Keratinocyte (primary cell): ENCODE data around the gene SCUBE1. TPM values are rescaled to one million over a fixed set of nuclear protein-coding genes. Genes with fewer than 3 reads are reported as not detected.

Experiments
- DNase-seq: peaks from one replicate; pipeline ENCODE4 v3.0.0-alpha.2; 2011; ENCODE audit warnings: low read depth, missing footprints, low spot score
- FAIRE-seq: peaks from 2 replicates; lab custom pipeline; 2011; peaks lifted over from hg19 to GRCh38; lab: Jason Lieb, UNC
- H2AFZ ChIP-seq: 2 replicates; pipeline ENCODE4 v1.6.0; 2012; ENCODE audit warnings: low read length, control low read depth, inconsistent platforms; ENCODE audit not compliant: control insufficient read depth
- H3K27ac ChIP-seq: 2 replicates; pipeline ENCODE4 v1.5.1; 2011; ENCODE audit warnings: low read length; ENCODE audit not compliant: control insufficient read depth, insufficient read depth
- H3K27me3 ChIP-seq: 3 replicates; pipeline ENCODE4 v1.6.0; 2011; ENCODE audit warnings: low read length; ENCODE audit not compliant: control insufficient read depth, insufficient read depth; ENCODE audit errors: extremely low read depth
- H3K36me3 ChIP-seq, 2 experiments: 2 replicates in 1 of 2; 3 replicates in 1 of 2; pipeline ENCODE4 v1.5.1; 2011; ENCODE audit warnings: low read length in 2 of 2, mild to moderate bottlenecking in 1 of 2; ENCODE audit not compliant: control insufficient read depth in 2 of 2, insufficient read depth in 2 of 2; ENCODE audit errors: extremely low read depth in 1 of 2
- H3K4me1 ChIP-seq: 3 replicates; pipeline ENCODE4 v1.5.1; 2011; ENCODE audit warnings: low read length; ENCODE audit not compliant: control insufficient read depth, insufficient read depth; ENCODE audit errors: extremely low read depth
- H3K4me2 ChIP-seq: 3 replicates; pipeline ENCODE4 v1.6.0; 2011; ENCODE audit warnings: low read depth, low read length; ENCODE audit not compliant: control insufficient read depth, insufficient read depth; ENCODE audit errors: extremely low read depth
- H3K4me3 ChIP-seq, 3 experiments: fragments of 200-600 bp in 1 of 3; sonication (generic) in 1 of 3; 2 replicates in 2 of 3; 3 replicates in 1 of 3; pipeline ENCODE4 v1.5.1; 2011 to 2016; ENCODE audit warnings: low read length in 3 of 3, mild to moderate bottlenecking in 3 of 3, control low read depth in 2 of 3, inconsistent platforms in 1 of 3, low read depth in 1 of 3, mixed read lengths in 1 of 3, mixed run types in 1 of 3, moderate library complexity in 1 of 3; ENCODE audit not compliant: control insufficient read depth in 2 of 3, insufficient read depth in 2 of 3; ENCODE audit errors: extremely low read depth in 1 of 3
- H3K79me2 ChIP-seq: 2 replicates; pipeline ENCODE4 v1.6.0; 2012; ENCODE audit warnings: low read length; ENCODE audit not compliant: control insufficient read depth, insufficient read depth
- H3K9ac ChIP-seq: 3 replicates; pipeline ENCODE4 v1.6.0; 2011; ENCODE audit warnings: low read length; ENCODE audit not compliant: control insufficient read depth, insufficient read depth; ENCODE audit errors: extremely low read depth
- H3K9me1 ChIP-seq: 3 replicates; pipeline ENCODE4 v1.6.0; 2011; ENCODE audit warnings: low read length; ENCODE audit not compliant: control insufficient read depth, insufficient read depth; ENCODE audit errors: extremely low read depth
- H3K9me3 ChIP-seq: 2 replicates; pipeline ENCODE4 v1.5.1; 2012; ENCODE audit warnings: low read depth, low read length; ENCODE audit not compliant: control insufficient read depth
- H4K20me1 ChIP-seq: 3 replicates; pipeline ENCODE4 v1.6.0; 2011; ENCODE audit warnings: low read length; ENCODE audit not compliant: control insufficient read depth, insufficient read depth; ENCODE audit errors: extremely low read depth
- EZH2 ChIP-seq: IDR thresholded peaks from one replicate; pipeline ENCODE4 v1.6.1; 2012; ENCODE audit warnings: inconsistent platforms, mild to moderate bottlenecking, low read length, moderate library complexity
- dilution Hi-C: fragments of 300-500 bp; cut with MboI; formaldehyde crosslinking; loops from one replicate; pipeline ENCODE4 v1.7.0; 2020; ENCODE audit warnings: low sequenced_read_pairs; ENCODE audit not compliant: extremely low pct_ligation_motif_present
- polyA plus RNA-seq, 5 experiments: library from polyadenylated mRNA; depleted of rRNA in 3 of 5; stranded (reverse) in 3 of 5; stranded (forward) in 1 of 5; unstranded in 1 of 5; fragments of >200 nt; gene quantifications; 1 replicate in 1 of 5; 2 replicates in 3 of 5; 3 replicates in 1 of 5; pipeline versions ENCODE4 v1.2.1 to v1.2.3, GENCODE V29; 2011 to 2012; ENCODE audit warnings: missing spikeins in 2 of 5, low read depth in 1 of 5, low replicate concordance in 1 of 5
- TF ChIP-seq, protein P1 (sequence below), 3 experiments: IDR thresholded peaks in 1 of 3; conservative IDR thresholded peaks in 1 of 3; optimal IDR thresholded peaks in 1 of 3; 2 replicates in 2 of 3; 3 replicates in 1 of 3; pipeline versions ENCODE3 to v1.5.1; 2011; ENCODE audit warnings: low read length in 3 of 3, mild to moderate bottlenecking in 3 of 3, moderate library complexity in 2 of 3, control low read depth in 1 of 3, inconsistent platforms in 1 of 3; ENCODE audit not compliant: insufficient read depth in 2 of 3; ENCODE audit errors: extremely low read depth in 1 of 3

The SCUBE1 gene
- polyA plus RNA-seq, 1 donor (not counting 4 experiments of a cell fraction or from before 2014, with no cell fraction given), result not detected

DNA sequence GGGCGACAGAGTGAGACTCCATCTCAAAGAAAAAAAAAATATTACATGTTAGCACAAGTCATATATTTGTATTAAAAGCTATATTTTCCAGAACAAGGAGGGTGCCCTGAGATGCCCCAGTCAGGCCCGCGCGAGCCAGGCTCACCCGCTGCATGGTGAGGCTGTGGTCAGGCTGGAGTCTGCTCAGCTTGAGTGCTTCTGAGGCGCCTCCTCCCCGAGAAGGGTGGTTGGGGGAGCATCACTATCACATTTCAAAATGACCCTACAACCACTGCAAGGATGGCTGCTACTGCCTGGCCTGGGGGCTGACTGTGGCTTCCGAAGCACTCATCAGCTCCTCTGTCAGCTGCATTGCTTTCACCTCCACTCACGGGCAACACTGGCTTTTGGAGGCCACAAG is 77.1 kb downstream of the SCUBE1 start:
- Histone ChIP-seq H3K27ac (no peak overlapping the region), H3K9me1 (no peaks in the 10 kb centered on the region), H3K27me3 (peaks cover 51% of the 10 kb centered on the region), H3K4me2 (no peak overlapping the region), H3K9me3 (no peaks in the 10 kb centered on the region), H3K36me3 (no peaks in the 10 kb centered on the region), H3K79me2 (no peaks in the 10 kb centered on the region), H3K9ac (no peak overlapping the region), H4K20me1 (no peaks in the 10 kb centered on the region), H3K4me1 (peaks cover 9% of the 10 kb centered on the region), H2AFZ (no peak overlapping the region), H3K4me3 (no peak overlapping the region)
- DNase-seq (no peak), FAIRE-seq (no peak)
- TF ChIP-seq EZH2, result no peak
- TF ChIP-seq, protein P1, sequence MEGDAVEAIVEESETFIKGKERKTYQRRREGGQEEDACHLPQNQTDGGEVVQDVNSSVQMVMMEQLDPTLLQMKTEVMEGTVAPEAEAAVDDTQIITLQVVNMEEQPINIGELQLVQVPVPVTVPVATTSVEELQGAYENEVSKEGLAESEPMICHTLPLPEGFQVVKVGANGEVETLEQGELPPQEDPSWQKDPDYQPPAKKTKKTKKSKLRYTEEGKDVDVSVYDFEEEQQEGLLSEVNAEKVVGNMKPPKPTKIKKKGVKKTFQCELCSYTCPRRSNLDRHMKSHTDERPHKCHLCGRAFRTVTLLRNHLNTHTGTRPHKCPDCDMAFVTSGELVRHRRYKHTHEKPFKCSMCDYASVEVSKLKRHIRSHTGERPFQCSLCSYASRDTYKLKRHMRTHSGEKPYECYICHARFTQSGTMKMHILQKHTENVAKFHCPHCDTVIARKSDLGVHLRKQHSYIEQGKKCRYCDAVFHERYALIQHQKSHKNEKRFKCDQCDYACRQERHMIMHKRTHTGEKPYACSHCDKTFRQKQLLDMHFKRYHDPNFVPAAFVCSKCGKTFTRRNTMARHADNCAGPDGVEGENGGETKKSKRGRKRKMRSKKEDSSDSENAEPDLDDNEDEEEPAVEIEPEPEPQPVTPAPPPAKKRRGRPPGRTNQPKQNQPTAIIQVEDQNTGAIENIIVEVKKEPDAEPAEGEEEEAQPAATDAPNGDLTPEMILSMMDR (optimal IDR thresholded peaks at IDR 0.05 in 1 of 3, IDR thresholded peaks at IDR 0.05 in 1 of 3, conservative IDR thresholded peaks at IDR 0.05 in 1 of 3; ENCODE audit: extremely low read depth in 1 of 3, insufficient read depth in 2 of 3, low read length in 3 of 3), result no peak
- dilution Hi-C loops, result no loop called here

DNA sequence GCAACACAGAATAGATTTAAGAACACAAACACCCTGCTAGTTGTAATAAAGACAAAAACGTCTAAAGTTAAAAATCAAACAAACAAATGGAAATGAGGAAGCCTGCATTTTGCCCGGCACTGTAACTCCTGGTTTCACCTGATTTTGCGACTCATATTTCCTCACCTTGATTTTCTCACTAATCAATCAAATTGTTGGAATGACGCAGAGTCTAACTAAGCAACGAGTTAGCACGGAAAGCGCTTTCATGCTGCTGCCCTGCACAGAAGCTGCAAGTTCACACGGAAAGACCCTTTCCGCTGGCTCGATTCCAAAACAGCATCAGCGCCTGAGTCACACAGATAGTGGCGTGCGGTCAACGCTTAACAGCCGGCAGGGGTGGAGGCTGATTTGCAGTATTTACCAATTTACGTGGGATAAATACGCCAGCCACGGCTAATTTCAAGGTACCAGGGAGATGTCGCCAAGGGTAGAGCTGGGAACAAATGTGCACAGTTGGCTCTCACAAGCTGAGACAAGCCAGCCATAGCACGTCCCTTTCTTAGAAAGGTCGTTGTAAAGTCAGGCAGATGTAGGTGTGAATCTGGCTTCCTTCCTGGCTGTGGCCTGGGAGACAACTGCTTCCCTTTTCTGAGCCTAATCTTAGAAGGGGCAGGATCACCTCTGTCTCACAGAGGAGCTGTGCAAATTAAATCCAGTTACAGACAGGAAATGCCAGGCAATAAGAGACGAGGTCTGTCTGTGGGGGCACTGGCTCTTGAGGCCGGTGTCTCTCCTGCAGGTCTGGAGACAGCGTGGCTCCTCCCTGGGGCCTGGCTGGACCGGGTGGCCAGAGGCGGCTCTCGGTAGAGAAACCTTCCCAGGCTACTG is 79.3 kb downstream of the SCUBE1 start:
- peak overlapping the region; percentile 69 for H3K4me2 ChIP-seq
- H3K4me3 ChIP-seq, result no peak overlapping the region
- H3K27me3 ChIP-seq, result peaks cover 55% of the 10 kb centered on the region
- no peaks in the 10 kb centered on the region for H3K36me3 ChIP-seq
- no peaks in the 10 kb centered on the region for H3K9me1 ChIP-seq
- H3K9me3 ChIP-seq, result no peaks in the 10 kb centered on the region
- H4K20me1 ChIP-seq, result no peaks in the 10 kb centered on the region
- no peak overlapping the region for H3K27ac ChIP-seq
- H3K4me1 ChIP-seq, result peaks cover 9% of the 10 kb centered on the region
- H3K9ac ChIP-seq, result no peak overlapping the region
- FAIRE-seq (peak; percentile 39), DNase-seq (no peak)
- H2AFZ ChIP-seq, result peak overlapping the region; percentile 31
- no peak for TF ChIP-seq EZH2
- TF ChIP-seq, protein P1 (optimal IDR thresholded peaks at IDR 0.05 in 1 of 3, IDR thresholded peaks at IDR 0.05 in 1 of 3, conservative IDR thresholded peaks at IDR 0.05 in 1 of 3; ENCODE audit: extremely low read depth in 1 of 3, insufficient read depth in 2 of 3, low read length in 3 of 3), result no peak
- dilution Hi-C loops, result no loop called here
- H3K79me2 ChIP-seq, result no peaks in the 10 kb centered on the region
